GM19395 (cell line): ENCODE data around the gene GCC2.
"Not testable (repeated sequence)": the region's sequence is repeated elsewhere in the genome, so short reads cannot be mapped to it uniquely, and the experiment has no call there.

Source experiments
- ATAC-seq: cut with Tn5 transposase; IDR thresholded peaks from one replicate; pipeline ENCODE4 v1.9.1; 2021; ENCODE audit warnings: mild to moderate bottlenecking, moderate library complexity; ENCODE audit not compliant: unreplicated experiment

GCC2 gene, protein sequence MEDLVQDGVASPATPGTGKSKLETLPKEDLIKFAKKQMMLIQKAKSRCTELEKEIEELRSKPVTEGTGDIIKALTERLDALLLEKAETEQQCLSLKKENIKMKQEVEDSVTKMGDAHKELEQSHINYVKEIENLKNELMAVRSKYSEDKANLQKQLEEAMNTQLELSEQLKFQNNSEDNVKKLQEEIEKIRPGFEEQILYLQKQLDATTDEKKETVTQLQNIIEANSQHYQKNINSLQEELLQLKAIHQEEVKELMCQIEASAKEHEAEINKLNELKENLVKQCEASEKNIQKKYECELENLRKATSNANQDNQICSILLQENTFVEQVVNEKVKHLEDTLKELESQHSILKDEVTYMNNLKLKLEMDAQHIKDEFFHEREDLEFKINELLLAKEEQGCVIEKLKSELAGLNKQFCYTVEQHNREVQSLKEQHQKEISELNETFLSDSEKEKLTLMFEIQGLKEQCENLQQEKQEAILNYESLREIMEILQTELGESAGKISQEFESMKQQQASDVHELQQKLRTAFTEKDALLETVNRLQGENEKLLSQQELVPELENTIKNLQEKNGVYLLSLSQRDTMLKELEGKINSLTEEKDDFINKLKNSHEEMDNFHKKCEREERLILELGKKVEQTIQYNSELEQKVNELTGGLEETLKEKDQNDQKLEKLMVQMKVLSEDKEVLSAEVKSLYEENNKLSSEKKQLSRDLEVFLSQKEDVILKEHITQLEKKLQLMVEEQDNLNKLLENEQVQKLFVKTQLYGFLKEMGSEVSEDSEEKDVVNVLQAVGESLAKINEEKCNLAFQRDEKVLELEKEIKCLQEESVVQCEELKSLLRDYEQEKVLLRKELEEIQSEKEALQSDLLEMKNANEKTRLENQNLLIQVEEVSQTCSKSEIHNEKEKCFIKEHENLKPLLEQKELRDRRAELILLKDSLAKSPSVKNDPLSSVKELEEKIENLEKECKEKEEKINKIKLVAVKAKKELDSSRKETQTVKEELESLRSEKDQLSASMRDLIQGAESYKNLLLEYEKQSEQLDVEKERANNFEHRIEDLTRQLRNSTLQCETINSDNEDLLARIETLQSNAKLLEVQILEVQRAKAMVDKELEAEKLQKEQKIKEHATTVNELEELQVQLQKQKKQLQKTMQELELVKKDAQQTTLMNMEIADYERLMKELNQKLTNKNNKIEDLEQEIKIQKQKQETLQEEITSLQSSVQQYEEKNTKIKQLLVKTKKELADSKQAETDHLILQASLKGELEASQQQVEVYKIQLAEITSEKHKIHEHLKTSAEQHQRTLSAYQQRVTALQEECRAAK (N-terminal part only)

DNA sequence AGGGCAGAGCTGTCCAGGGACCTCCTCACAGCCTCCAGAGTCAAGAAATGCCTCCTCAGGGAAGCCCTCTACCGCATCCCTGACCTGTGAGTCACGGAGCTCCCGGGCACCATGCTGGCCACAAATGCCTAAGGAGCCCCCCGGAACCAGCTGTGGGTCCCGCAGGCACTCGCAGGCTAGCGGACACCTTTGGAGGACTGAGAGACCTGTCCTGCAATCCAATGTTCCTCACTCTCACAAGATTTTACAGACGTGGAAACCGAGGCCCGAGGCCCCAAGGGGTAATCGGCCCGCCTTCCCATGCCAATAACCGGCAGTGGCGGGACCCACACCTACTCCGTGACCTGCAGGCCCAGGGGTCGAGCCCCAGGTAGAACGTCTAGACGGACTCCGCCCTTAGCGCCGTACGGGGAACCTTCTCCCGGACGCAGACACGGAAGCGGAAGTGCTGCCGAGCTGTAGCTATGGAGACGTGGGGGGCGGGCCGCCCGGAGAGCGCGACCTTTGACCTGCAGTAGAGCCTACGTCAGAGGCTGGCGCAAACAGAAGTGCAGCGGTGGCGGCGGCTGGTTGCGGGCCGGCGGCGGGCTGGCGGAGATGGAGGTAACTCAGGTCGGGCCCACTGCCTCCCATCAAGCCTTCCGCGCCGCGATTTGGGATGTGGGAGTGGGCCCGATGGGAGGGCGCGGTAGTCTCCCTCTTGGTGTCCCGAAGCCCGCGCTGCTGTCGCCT, at the start of gene GCC2:
Gene GCC2 (plus strand): TSS at position 529 of the 732 bp plus-strand sequence. CDS start 69 bp downstream, at position 598.
- peak; percentile 97 for ATAC-seq

DNA sequence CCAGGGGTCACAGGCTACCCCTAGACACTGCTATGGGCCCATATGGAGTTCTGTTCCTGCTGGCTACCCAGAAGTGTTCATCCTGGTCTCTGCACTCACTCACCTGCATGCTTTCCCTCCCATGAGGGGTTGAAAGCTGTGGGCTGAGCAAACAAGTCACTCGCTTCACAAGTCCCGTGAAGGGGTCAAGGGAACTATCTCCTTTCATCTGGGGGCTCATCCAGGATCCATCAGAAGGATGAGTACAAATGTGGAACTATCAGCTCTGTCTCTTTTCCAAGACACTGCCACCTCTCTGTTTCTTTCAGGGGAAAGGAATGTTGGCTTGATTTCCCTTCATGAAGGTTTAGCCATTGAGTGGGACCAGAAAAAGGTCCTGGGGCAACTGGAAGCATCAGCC, 49.5 kb upstream of the GCC2 start:
- ATAC-seq, result no peak

DNA sequence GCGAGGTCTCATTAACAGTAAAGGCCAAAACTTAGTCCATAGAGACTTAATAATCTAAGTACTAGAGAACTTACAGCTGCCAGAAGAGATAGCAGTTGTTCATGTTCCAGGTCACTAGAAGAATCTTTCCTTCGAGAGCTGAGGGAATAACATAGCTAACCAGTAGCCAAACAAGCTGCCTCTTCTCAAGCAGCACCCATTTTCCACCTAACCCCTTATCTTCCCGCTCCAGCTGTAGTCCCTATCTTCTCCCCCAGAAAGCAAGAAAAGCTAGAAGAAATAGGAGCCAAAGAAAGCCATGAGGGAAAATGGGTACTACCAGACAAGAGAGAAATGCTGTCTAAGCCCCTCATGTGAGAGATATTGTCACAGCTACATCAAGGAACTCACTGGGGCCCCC, 47.2 kb upstream of the GCC2 start:
- ATAC-seq, result no peak

GRCh38 chr2:108403494-108403893, 45.5 kb upstream of the GCC2 start:
- ATAC-seq, result no peak

- no peak for ATAC-seq
Measured at GRCh38 chr2:108404784-108405397, 44.1 kb upstream of the GCC2 start.

- no peak for ATAC-seq
Measured at GRCh38 chr2:108407864-108408729, 40.9 kb upstream of the GCC2 start.

DNA sequence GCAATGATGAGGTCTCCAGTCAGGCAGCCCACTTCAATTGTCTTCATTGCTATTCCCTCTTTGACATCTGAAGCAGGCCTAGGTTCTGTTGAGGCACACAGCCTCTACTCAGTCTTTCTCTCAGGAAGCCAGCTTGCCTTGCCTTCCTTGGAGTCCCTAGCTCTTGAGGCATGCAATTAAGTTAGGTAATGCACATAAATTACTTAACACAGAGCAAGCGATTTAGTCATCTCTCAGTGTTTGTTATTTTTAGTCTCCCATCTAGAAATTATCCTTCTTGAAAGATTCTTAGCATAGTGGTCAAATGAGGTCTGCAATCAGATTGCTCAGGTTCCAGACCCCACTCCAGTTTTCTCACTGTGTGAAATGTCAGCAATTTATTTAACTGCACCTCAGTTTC, 39.2 kb upstream of the GCC2 start:
- no peak for ATAC-seq

DNA sequence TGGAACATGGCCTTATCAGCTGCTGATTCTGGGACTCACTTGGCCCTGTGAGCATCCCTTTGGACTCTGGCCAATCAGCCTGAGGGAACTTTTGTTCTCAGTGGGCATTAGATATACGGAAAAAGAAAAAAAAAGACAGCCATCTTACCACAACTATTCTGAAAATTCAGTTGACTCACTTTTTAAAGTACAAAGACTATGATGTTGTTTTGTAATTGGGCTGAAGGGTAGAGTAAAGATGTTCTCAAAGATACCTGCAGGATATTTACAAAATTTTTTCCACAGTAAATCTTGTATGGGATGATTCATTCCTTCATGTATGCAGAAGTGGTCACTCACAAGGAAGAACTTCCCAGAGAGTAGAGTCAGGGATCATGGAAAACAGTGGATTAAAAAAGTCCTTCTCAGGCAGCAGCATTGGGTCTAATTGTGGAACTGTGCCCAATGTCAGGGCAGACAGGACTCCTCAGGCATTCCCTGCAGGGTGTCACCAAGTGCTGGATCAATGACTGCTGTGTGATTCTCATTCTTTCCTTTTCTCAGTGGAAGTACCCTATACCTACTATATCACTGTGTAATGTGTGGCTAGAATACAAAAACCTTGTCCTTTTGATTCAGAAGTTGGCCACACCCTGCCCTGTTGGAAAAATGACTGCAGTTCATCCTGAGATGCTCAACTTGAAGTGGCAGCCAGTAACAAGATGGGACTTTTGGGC, 35.9 kb upstream of the GCC2 start:
- ATAC-seq, result no peak

GRCh38 chr2:108413711-108414095, 35.3 kb upstream of the GCC2 start:
- ATAC-seq, result no peak

GRCh38 chr2:108414256-108414876, 34.6 kb upstream of the GCC2 start:
- no peak for ATAC-seq

- no peak for ATAC-seq
Measured at GRCh38 chr2:108414945-108415344, 34.1 kb upstream of the GCC2 start.

GRCh38 chr2:108417254-108417653, 31.8 kb upstream of the GCC2 start:
- ATAC-seq, result no peak

- no peak for ATAC-seq
Measured at GRCh38 chr2:108418416-108418815, 30.6 kb upstream of the GCC2 start.

- ATAC-seq, result no peak
Measured at GRCh38 chr2:108423067-108423466, 25.9 kb upstream of the GCC2 start.

- no peak for ATAC-seq
Measured at GRCh38 chr2:108423502-108424251, 25.3 kb upstream of the GCC2 start.

DNA sequence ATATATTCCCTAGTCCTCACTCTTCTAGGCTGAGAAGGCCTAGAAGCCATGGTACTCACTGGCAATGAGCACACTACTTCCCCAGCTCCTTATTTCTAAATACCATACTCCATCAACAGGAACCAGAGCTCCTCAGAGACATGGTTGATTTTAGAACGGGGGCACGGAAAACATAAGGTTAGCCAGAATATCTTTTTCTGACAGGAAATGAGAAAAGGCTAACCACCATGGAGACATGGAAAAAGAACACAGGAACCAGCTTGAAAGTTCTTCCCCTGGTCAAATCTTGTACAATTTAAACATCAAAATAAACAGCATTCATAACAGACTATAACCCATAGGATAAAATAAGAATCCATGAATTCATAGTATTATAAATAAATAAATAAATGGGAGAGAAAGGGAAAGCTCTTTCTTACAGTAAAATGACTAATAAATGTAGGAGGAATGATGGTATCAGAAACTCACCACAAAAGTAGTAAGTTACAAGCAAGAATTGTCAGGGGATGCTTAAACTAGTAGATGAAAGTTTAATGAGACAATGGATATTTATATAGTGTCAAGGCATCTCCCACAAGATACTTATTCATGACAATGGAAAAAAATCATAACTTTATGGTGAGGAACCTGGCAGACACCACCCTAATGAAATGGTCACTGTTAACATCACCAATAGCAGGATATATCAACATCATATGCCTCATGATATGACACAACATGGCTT, 20.6 kb upstream of the GCC2 start:
- no peak for ATAC-seq

GRCh38 chr2:108435578-108435977, 13.4 kb upstream of the GCC2 start:
- not testable (repeated sequence) for ATAC-seq
